Measurements from ENCODE around the gene OLFML1. TPM values are rescaled to one million over a fixed set of nuclear protein-coding genes. Genes with fewer than 3 reads are reported as not detected.

OLFML1 gene
- total RNA-seq, 2 donors from 2014 or later, result 2.8 to 4.5 TPM

GRCh38 chr11:7518811-7519562 is 33.7 kb downstream of the OLFML1 start:
- H3K9me3 ChIP-seq, result no peaks in the 10 kb centered on the region
- no peaks in the 10 kb centered on the region for H3K36me3 ChIP-seq
- TF ChIP-seq CTCF (IDR thresholded peaks at IDR 0.05), result no peak
- no peak for DNase-seq
- intact Hi-C loops (cut with DNase I), result no loop called here
- H3K4me1 ChIP-seq, result peaks cover 5% of the 10 kb centered on the region
- H3K4me3 ChIP-seq, result no peak overlapping the region
- H3K27ac ChIP-seq, result no peak overlapping the region
- no peaks in the 10 kb centered on the region for H3K27me3 ChIP-seq
- H3K9ac ChIP-seq (ENCODE audit: low read depth in 2 of 2, low read length in 2 of 2), result no peak overlapping the region

GRCh38 chr11:7520011-7520942 is 35.0 kb downstream of the OLFML1 start:
- H3K9ac ChIP-seq (ENCODE audit: low read depth in 2 of 2, low read length in 2 of 2), result no peak overlapping the region
- no peak overlapping the region for H3K4me3 ChIP-seq
- H3K36me3 ChIP-seq, result no peaks in the 10 kb centered on the region
- DNase-seq, result no peak
- H3K27me3 ChIP-seq, result no peaks in the 10 kb centered on the region
- H3K9me3 ChIP-seq, result no peaks in the 10 kb centered on the region
- no peak for TF ChIP-seq CTCF (IDR thresholded peaks at IDR 0.05)
- H3K27ac ChIP-seq, result no peak overlapping the region
- intact Hi-C loops (cut with DNase I), result no loop called here
- no peaks in the 10 kb centered on the region for H3K4me1 ChIP-seq

GRCh38 chr11:7520981-7521487 is 35.7 kb downstream of the OLFML1 start:
- intact Hi-C loops (cut with DNase I), result no loop called here
- TF ChIP-seq CTCF (IDR thresholded peaks at IDR 0.05), result no peak
- no peak overlapping the region for H3K27ac ChIP-seq

GRCh38 chr11:7522121-7522520 is 36.8 kb downstream of the OLFML1 start:
- no peak for TF ChIP-seq CTCF (IDR thresholded peaks at IDR 0.05)
- Histone ChIP-seq H3K36me3 (no peaks in the 10 kb centered on the region), H3K9ac (ENCODE audit: low read depth in 2 of 2, low read length in 2 of 2) (no peak overlapping the region), H3K27me3 (no peaks in the 10 kb centered on the region), H3K9me3 (no peaks in the 10 kb centered on the region), H3K27ac (no peak overlapping the region), H3K4me3 (no peak overlapping the region), H3K4me1 (no peaks in the 10 kb centered on the region)
- no peak for DNase-seq
- intact Hi-C loops (cut with DNase I), result no loop called here

More at GRCh38 chr11:7520981-7521487, 35.7 kb downstream of the OLFML1 start:
- Histone ChIP-seq H3K4me3 (no peak overlapping the region), H3K4me1 (no peaks in the 10 kb centered on the region), H3K9me3 (no peaks in the 10 kb centered on the region), H3K27me3 (no peaks in the 10 kb centered on the region), H3K9ac (ENCODE audit: low read depth in 2 of 2, low read length in 2 of 2) (no peak overlapping the region), H3K36me3 (no peaks in the 10 kb centered on the region)
- DNase-seq, result no peak

GRCh38 chr11:7522546-7522945 is 37.2 kb downstream of the OLFML1 start:
- no peak overlapping the region for H3K9ac ChIP-seq (ENCODE audit: low read depth in 2 of 2, low read length in 2 of 2)
- no peak overlapping the region for H3K4me3 ChIP-seq
- no peak overlapping the region for H3K27ac ChIP-seq
- H3K27me3 ChIP-seq, result no peaks in the 10 kb centered on the region
- intact Hi-C loops (cut with DNase I), result no loop called here
- H3K36me3 ChIP-seq, result no peaks in the 10 kb centered on the region
- H3K9me3 ChIP-seq, result no peaks in the 10 kb centered on the region
- no peak for TF ChIP-seq CTCF (IDR thresholded peaks at IDR 0.05)
- no peak for DNase-seq
- H3K4me1 ChIP-seq, result no peaks in the 10 kb centered on the region
